ENCODE data around the gene HPN.

HPN gene

DNA sequence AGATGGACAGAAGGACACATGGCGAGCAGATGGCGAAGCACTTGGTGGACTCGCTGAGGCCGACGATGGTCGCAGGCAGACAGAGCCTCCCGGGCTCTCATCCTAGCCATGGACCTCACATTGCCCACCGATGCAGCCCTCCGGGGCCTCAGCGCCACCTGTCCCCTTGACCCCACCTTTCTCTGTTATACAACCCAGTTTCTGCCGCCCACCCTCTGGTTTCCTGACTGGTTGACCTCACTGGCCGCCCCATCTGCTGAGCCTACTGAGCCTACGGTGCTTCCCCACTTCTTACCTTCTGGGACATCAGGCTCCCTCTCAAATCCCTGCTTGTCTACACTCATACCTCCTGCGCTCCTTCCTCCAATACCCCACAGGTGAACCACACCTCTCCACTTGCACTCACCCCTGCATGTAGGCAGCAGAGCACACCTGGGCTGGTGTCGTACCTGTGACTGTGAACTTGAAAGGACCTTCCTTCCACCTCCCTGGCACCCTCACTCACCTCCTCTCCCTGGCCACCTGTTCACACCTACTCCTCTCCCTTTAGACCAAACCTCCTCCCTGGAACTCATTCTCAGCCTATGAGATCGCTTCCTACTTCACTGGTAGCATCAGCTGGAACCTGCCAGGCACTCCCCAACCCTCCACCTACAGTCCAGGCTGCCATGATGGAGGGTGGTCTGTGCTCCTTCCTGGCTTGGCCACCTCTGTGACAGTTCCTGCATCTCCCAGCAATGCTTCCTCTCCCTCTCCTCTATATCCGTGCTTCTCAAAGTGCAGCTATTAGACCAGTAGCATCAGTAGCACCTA lies 36.1 kb downstream of the HPN start:
- Histone ChIP-seq H3K27ac (ENCODE audit: low read depth, low read length, severe bottlenecking) (no peak overlapping the region), H3K36me3 (ENCODE audit: control insufficient read depth, insufficient read depth, low read length) (no peaks in the 10 kb centered on the region)
- 92 to 93% methylated on average over 14 to 16 of the region's 17 CpGs for WGBS, 2 experiments (ENCODE audit: insufficient coverage in 2 of 2)

DNA sequence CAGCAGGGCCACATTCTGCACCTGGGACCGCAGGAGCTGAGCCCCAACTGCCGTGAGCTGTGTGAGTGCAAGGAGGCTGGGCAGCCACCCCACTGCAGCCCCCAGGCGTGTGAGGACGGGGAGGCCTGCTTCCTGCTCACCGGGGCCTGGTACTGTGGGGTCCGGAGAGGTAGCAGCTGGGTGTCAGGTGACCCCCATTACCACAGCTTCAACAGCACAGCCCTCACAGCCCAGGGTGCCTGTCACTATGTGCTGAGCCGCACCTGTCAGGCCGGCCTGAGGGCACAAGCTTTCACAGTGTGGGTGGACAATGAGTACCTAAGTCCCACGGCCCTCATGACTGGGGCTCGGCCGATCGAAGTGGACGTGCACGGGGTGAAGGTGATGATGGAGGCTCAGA lies 38.3 kb downstream of the HPN start:
- Histone ChIP-seq H3K9me3 (ENCODE audit: control insufficient read depth, low read length) (peaks cover 5% of the 10 kb centered on the region), H3K4me3 (ENCODE audit: extremely low read depth, insufficient read depth, low read length, poor library complexity, severe bottlenecking) (no peak overlapping the region), H3K27ac (ENCODE audit: low read depth, low read length, severe bottlenecking) (no peak overlapping the region), H3K36me3 (ENCODE audit: control insufficient read depth, insufficient read depth, low read length) (no peaks in the 10 kb centered on the region), H3K4me1 (ENCODE audit: control insufficient read depth, insufficient read depth, low read length, poor library complexity, severe bottlenecking) (no peaks in the 10 kb centered on the region)
- WGBS, 2 experiments (ENCODE audit: insufficient coverage in 2 of 2), result 91 to 100% methylated on average over 9 to 10 of the region's 14 CpGs

More for the DNA sequence above, 36.1 kb downstream of the HPN start:
- Histone ChIP-seq H3K9me3 (ENCODE audit: control insufficient read depth, low read length) (peaks cover 5% of the 10 kb centered on the region), H3K4me1 (ENCODE audit: control insufficient read depth, insufficient read depth, low read length, poor library complexity, severe bottlenecking) (no peaks in the 10 kb centered on the region), H3K4me3 (ENCODE audit: extremely low read depth, insufficient read depth, low read length, poor library complexity, severe bottlenecking) (no peak overlapping the region)

DNA sequence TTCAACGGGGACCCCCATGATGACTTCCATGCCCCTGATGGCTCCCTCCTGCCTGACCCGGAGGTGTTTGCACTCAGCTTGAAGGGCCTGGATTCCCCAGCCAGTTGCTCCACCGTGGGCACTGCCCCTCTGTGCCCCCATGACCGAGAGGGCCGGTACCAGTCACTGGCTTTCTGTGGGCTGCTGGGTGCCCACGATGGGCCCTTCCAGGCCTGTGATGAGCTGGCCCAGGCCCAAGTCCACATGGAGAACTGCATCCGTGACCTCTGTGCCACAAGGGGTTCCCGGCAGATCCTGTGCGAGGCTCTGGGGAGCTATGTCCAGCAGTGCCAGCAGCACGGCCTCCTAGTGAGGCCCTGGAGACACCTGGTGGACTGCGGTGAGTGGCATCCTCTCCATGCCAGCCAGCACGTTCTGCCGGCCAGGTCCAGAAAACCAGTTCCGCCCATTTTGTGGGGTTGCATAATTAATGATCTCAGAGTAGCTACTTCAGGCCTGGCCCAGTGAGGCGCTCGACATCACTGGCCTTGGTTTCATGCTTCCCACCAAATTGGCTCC lies 39.2 kb downstream of the HPN start:
- Histone ChIP-seq H3K9me3 (ENCODE audit: control insufficient read depth, low read length) (peaks cover 5% of the 10 kb centered on the region), H3K4me3 (ENCODE audit: extremely low read depth, insufficient read depth, low read length, poor library complexity, severe bottlenecking) (no peak overlapping the region), H3K27ac (ENCODE audit: low read depth, low read length, severe bottlenecking) (no peak overlapping the region), H3K36me3 (ENCODE audit: control insufficient read depth, insufficient read depth, low read length) (no peaks in the 10 kb centered on the region), H3K4me1 (ENCODE audit: control insufficient read depth, insufficient read depth, low read length, poor library complexity, severe bottlenecking) (no peaks in the 10 kb centered on the region)
- 90 to 91% methylated on average over 15 to 16 of the region's 16 CpGs for WGBS, 2 experiments (ENCODE audit: insufficient coverage in 2 of 2)

DNA sequence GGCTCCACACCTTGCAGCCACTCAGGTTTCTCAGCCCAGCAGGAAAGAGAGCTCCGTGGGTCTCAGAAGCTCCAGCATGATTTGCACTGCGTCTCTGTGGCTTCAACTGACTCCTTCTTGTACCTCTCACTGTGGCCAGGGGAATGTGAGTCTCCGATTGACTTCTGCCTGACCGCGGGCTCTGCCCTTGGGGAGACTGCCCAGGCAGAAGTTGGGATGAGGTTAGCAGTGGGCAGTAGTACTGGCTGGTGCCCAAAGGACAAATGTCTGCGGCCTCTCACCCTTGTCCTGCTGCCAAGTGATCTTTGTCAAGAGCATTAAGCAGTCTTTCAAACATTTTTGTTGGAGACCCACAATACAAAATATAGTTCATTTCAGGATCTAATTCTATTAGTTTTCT lies 39.7 kb downstream of the HPN start:
- Histone ChIP-seq H3K27ac (ENCODE audit: low read depth, low read length, severe bottlenecking) (no peak overlapping the region), H3K9me3 (ENCODE audit: control insufficient read depth, low read length) (peaks cover 5% of the 10 kb centered on the region), H3K36me3 (ENCODE audit: control insufficient read depth, insufficient read depth, low read length) (no peaks in the 10 kb centered on the region), H3K4me1 (ENCODE audit: control insufficient read depth, insufficient read depth, low read length, poor library complexity, severe bottlenecking) (no peaks in the 10 kb centered on the region), H3K4me3 (ENCODE audit: extremely low read depth, insufficient read depth, low read length, poor library complexity, severe bottlenecking) (no peak overlapping the region)
- WGBS, 2 experiments (ENCODE audit: insufficient coverage in 2 of 2), result 81 to 90% methylated on average over 2 to 4 of the region's 6 CpGs

DNA sequence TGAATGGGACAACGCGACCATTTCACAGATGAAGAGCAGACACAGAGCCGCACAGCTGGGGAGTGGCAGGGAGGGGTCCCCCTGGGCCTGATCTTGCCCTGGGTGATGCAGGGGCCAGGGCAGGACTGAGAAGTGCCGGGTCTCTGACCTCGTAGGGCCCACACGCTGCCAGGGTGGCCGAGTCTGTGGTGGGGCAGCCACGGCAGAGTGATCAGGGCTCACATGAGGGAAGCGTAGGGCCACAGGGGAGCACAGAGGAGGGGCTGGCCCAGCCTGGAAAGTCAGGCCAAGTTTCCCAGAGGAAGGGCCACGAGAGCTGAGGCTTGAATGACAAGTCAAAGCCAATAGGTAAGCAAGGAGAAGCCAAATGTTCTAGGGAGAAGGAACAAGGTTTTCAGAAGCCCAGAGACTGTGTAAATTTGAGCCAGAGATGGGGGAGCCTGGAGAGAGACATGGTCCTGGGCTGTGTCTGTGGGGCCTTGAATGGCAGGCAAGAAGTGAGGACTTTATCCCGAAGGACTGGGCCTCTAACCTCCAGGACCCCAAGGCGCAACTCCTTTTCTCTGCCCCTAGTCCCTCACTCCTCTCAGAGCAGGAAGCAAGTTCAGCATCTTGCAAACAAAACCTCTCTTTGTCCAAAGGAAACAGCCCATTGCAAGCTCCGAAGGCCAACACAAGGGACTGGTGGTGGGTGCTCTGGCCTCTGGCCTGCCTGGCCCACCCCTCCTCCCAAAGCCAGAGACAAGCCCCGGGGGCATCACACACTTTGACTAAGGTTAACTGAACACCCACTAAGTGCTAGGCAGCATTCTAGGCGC lies 42.4 kb downstream of the HPN start:
- no peaks in the 10 kb centered on the region for H3K36me3 ChIP-seq (ENCODE audit: control insufficient read depth, insufficient read depth, low read length)
- H3K4me1 ChIP-seq (ENCODE audit: control insufficient read depth, insufficient read depth, low read length, poor library complexity, severe bottlenecking), result peaks cover 10% of the 10 kb centered on the region
- 87 to 89% methylated on average over 13 to 15 of the region's 15 CpGs for WGBS, 2 experiments (ENCODE audit: insufficient coverage in 2 of 2)
- peaks cover 5% of the 10 kb centered on the region for H3K9me3 ChIP-seq (ENCODE audit: control insufficient read depth, low read length)
- no peak overlapping the region for H3K4me3 ChIP-seq (ENCODE audit: extremely low read depth, insufficient read depth, low read length, poor library complexity, severe bottlenecking)
- no peak overlapping the region for H3K27ac ChIP-seq (ENCODE audit: low read depth, low read length, severe bottlenecking)

DNA sequence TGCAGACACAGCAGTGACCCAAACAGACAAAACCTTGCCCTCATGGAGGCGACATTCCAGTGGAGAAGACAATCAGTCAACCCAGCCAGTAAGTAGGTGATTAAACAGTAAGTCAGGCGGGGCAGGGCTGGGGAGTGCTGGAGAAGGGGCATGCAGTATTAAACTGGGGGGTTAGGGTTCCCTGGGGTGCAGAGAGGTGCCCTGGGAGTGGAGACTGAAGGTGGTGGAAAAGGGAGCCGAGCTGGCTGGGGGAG lies 42.9 kb downstream of the HPN start:
- 70 to 91% methylated on average over 2 to 3 of the region's 3 CpGs for WGBS, 2 experiments (ENCODE audit: insufficient coverage in 2 of 2)
- H3K4me1 ChIP-seq (ENCODE audit: control insufficient read depth, insufficient read depth, low read length, poor library complexity, severe bottlenecking), result peaks cover 12% of the 10 kb centered on the region
- peaks cover 5% of the 10 kb centered on the region for H3K9me3 ChIP-seq (ENCODE audit: control insufficient read depth, low read length)
- H3K4me3 ChIP-seq (ENCODE audit: extremely low read depth, insufficient read depth, low read length, poor library complexity, severe bottlenecking), result no peak overlapping the region
- no peaks in the 10 kb centered on the region for H3K36me3 ChIP-seq (ENCODE audit: control insufficient read depth, insufficient read depth, low read length)
- no peak overlapping the region for H3K27ac ChIP-seq (ENCODE audit: low read depth, low read length, severe bottlenecking)

DNA sequence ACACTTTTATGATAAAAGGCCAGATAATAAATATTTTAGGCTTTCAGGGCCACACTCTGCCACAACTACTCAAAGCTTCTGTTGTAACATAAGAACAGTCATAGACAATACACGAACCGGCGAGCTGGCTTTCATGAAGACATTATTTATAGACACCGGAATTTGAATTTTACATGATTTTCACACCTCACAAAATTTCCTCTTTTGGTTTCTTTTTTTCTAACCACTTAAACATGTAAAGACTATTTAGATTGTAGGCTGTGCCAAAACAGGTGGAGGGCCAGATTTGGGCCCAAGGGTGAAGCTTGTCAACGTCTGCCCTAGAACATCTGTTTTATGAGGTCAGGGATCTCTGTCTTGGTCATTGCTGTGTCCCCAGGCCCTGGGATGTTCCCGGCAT lies 44.4 kb downstream of the HPN start:
- H3K27ac ChIP-seq (ENCODE audit: low read depth, low read length, severe bottlenecking), result no peak overlapping the region
- H3K4me3 ChIP-seq (ENCODE audit: extremely low read depth, insufficient read depth, low read length, poor library complexity, severe bottlenecking), result no peak overlapping the region
- peaks cover 5% of the 10 kb centered on the region for H3K9me3 ChIP-seq (ENCODE audit: control insufficient read depth, low read length)
- 68 to 83% methylated on average over 3 to 5 of the region's 6 CpGs for WGBS, 2 experiments (ENCODE audit: insufficient coverage in 2 of 2)
- no peaks in the 10 kb centered on the region for H3K36me3 ChIP-seq (ENCODE audit: control insufficient read depth, insufficient read depth, low read length)
- peaks cover 12% of the 10 kb centered on the region for H3K4me1 ChIP-seq (ENCODE audit: control insufficient read depth, insufficient read depth, low read length, poor library complexity, severe bottlenecking)

DNA sequence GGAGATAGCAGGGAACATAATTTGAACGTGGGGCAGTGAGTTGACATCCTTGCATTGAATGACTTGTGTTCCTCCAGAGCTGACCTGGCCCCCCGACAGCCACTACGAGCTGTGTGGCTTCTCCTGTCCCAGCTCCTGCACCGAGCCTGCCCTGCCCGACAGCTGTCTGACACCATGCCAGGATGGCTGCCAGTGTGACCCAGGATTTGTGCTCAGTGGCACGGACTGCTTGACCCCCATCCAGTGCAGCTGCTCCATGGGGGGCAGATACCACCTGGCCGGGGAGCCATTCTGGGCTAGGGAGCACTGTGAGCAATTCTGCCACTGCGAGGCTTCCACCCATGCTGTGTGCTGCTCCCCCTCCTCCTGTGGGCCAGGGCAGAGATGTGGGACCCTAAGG lies 44.9 kb downstream of the HPN start:
- WGBS, 2 experiments (ENCODE audit: insufficient coverage in 2 of 2), result 88% methylated on average over 7 to 8 of the region's 8 CpGs
- no peak overlapping the region for H3K27ac ChIP-seq (ENCODE audit: low read depth, low read length, severe bottlenecking)
- H3K4me1 ChIP-seq (ENCODE audit: control insufficient read depth, insufficient read depth, low read length, poor library complexity, severe bottlenecking), result peaks cover 12% of the 10 kb centered on the region
- H3K9me3 ChIP-seq (ENCODE audit: control insufficient read depth, low read length), result peaks cover 5% of the 10 kb centered on the region
- H3K36me3 ChIP-seq (ENCODE audit: control insufficient read depth, insufficient read depth, low read length), result no peaks in the 10 kb centered on the region
- no peak overlapping the region for H3K4me3 ChIP-seq (ENCODE audit: extremely low read depth, insufficient read depth, low read length, poor library complexity, severe bottlenecking)

DNA sequence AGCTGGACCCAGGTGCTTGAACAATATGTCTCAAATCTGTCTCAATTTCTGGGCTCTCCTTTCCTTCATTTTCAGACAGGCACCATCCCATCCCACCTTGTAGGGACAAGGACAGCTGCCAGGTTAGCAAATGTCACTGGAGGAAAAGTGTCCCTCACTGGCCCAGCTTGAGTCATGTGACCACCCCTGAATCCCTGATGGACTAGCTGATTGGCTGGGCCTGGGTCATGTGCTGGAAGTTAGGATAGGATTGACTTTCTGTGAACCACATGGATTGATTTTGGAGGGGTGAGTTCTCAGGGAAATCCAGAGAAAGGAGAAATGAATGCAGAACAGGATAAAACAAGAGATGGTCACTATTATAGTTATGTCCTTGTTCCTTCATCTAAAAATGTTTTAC lies 45.9 kb downstream of the HPN start:
- Histone ChIP-seq H3K4me1 (ENCODE audit: control insufficient read depth, insufficient read depth, low read length, poor library complexity, severe bottlenecking) (peaks cover 12% of the 10 kb centered on the region), H3K4me3 (ENCODE audit: extremely low read depth, insufficient read depth, low read length, poor library complexity, severe bottlenecking) (no peak overlapping the region), H3K36me3 (ENCODE audit: control insufficient read depth, insufficient read depth, low read length) (no peaks in the 10 kb centered on the region), H3K9me3 (ENCODE audit: control insufficient read depth, low read length) (peaks cover 2% of the 10 kb centered on the region), H3K27ac (ENCODE audit: low read depth, low read length, severe bottlenecking) (no peak overlapping the region)

DNA sequence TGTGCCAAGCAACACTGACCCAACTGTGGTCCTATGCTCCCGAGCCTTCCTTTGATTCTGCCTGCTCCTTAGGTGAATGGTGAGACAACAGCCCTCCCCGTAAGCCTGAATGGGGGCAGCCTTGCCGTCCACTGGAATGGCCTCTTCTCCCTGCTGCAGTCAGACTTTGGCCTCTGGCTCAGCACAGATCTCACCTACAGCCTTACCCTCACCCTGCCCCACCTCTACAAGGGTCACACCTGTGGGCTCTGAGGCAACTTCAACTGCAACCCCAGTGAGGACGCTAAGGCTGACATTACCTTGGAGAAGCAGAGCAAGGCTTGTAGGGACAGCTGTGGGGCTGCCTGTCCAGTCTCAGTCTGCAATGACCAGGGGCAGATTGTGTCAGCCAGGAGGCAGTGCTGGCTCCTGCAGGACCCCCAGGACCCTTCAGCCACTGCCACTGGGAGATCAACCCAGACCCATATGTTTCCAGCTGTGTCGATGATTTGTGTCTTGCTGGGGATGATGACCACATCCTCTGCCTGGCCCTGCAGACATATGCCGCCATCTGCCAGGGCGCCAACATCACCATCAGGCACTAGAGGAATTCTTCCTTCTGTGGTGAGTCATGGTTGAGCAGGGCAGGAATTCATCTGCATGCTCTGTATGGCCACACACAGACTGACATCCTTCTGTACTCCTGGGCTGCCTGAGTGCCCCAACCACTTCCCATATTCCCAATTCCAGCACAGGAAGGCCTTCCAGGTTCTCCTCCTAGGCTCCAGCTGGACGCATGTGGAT lies 46.8 kb downstream of the HPN start:
- 82 to 94% methylated on average over 5 to 6 of the region's 8 CpGs for WGBS, 2 experiments (ENCODE audit: insufficient coverage in 2 of 2)
- H3K4me3 ChIP-seq (ENCODE audit: extremely low read depth, insufficient read depth, low read length, poor library complexity, severe bottlenecking), result no peak overlapping the region

More for the DNA sequence above, 46.8 kb downstream of the HPN start:
- Histone ChIP-seq H3K4me1 (ENCODE audit: control insufficient read depth, insufficient read depth, low read length, poor library complexity, severe bottlenecking) (peaks cover 12% of the 10 kb centered on the region), H3K9me3 (ENCODE audit: control insufficient read depth, low read length) (no peaks in the 10 kb centered on the region), H3K36me3 (ENCODE audit: control insufficient read depth, insufficient read depth, low read length) (no peaks in the 10 kb centered on the region), H3K27ac (ENCODE audit: low read depth, low read length, severe bottlenecking) (peak overlapping the region; percentile 13)
